H1 (cell line): ENCODE measurements around the gene ZIC5. TPM values are rescaled to one million over a fixed set of nuclear protein-coding genes. Genes with fewer than 3 reads are reported as not detected.
A peak's percentile ranks its signal among the peaks of the same experiment; 100 is the strongest.

Experiments used
- CTCF ChIA-PET: fragments of 300-600 bp; sonication (Branson Sonifier 250); formaldehyde crosslinking; loops from one replicate; lab custom pipeline; 2021; ENCODE audit not compliant: partially characterized antibody; lab: Charles Lee
- POLR2A ChIA-PET: fragments of 300-600 bp; sonication (Branson Sonifier 250); formaldehyde crosslinking; loops from one replicate; lab custom pipeline; 2021; ENCODE audit warnings: inconsistent platforms; ENCODE audit not compliant: partially characterized antibody; lab: Charles Lee
- DNase-seq, 2 experiments: peaks; one replicate each; pipeline versions ENCODE4 v3.0.0 to v3.0.0-alpha.2; 2010 to 2022; ENCODE audit warnings: low spot score in 2 of 2, low read depth in 1 of 2, mixed read lengths in 1 of 2
- FAIRE-seq: peaks from 2 replicates; lab custom pipeline; 2011; peaks lifted over from hg19 to GRCh38; lab: Jason Lieb, UNC
- H2AFZ ChIP-seq: 2 replicates; pipeline ENCODE4 v1.8.1; 2012; ENCODE audit warnings: low read length, inconsistent platforms
- H2AK5ac ChIP-seq: 2 replicates; pipeline ENCODE4 v1.6.1; 2013; ENCODE audit warnings: low read depth, low read length
- H2BK120ac ChIP-seq: replicated peaks from 2 replicates; pipeline ENCODE3; 2013; ENCODE audit warnings: low read depth, low read length, inconsistent platforms
- H2BK12ac ChIP-seq: 2 replicates; pipeline ENCODE4 v1.6.1; 2013; ENCODE audit warnings: low read depth, low read length
- H2BK15ac ChIP-seq: 2 replicates; pipeline ENCODE4 v1.6.1; 2013; ENCODE audit warnings: low read length
- H2BK20ac ChIP-seq: 2 replicates; pipeline ENCODE4 v1.6.1; 2013; ENCODE audit warnings: low read length
- H2BK5ac ChIP-seq: 2 replicates; pipeline ENCODE4 v1.6.1; 2013; ENCODE audit warnings: low read depth, low read length
- H3K14ac ChIP-seq: 2 replicates; pipeline ENCODE4 v1.6.1; 2013; ENCODE audit warnings: inconsistent platforms; ENCODE audit not compliant: insufficient read length
- H3K18ac ChIP-seq: 2 replicates; pipeline ENCODE4 v1.6.1; 2013; ENCODE audit warnings: low read length; ENCODE audit errors: extremely low read depth
- H3K23ac ChIP-seq: 2 replicates; pipeline ENCODE4 v1.6.1; 2013; ENCODE audit warnings: inconsistent platforms; ENCODE audit not compliant: insufficient read length
- H3K23me2 ChIP-seq: 2 replicates; pipeline ENCODE4 v1.6.1; 2013; ENCODE audit warnings: low read depth, low read length
- H3K27ac ChIP-seq: 2 replicates; pipeline ENCODE4 v1.6.1; 2011; ENCODE audit warnings: low read depth, low read length, inconsistent platforms
- H3K27me3 ChIP-seq, 4 experiments: replicated peaks in 1 of 4; 1 replicate in 1 of 4; 2 replicates in 3 of 4; pipeline versions ENCODE4 v1.6.1 to v1.8.1; 2011 to 2013; ENCODE audit warnings: low read length in 3 of 4, mild to moderate bottlenecking in 3 of 4, inconsistent platforms in 2 of 4, mixed read lengths in 2 of 4, moderate library complexity in 1 of 4; ENCODE audit not compliant: control insufficient read depth in 3 of 4, insufficient read depth in 3 of 4; ENCODE audit errors: extremely low read depth in 1 of 4
- H3K36me3 ChIP-seq, 4 experiments: 2 replicates each; pipeline versions ENCODE4 v1.6.1 to v1.8.1; 2011 to 2013; ENCODE audit warnings: mild to moderate bottlenecking in 4 of 4, low read length in 3 of 4, moderate library complexity in 2 of 4, control low read depth in 1 of 4, inconsistent platforms in 1 of 4; ENCODE audit not compliant: insufficient read depth in 4 of 4, control insufficient read depth in 2 of 4
- H3K4ac ChIP-seq: replicated peaks from 2 replicates; pipeline ENCODE3; 2013; ENCODE audit warnings: low read length, low read depth, mixed read lengths, inconsistent platforms; ENCODE audit not compliant: insufficient read length
- H3K4me1 ChIP-seq, 4 experiments: replicated peaks in 1 of 4; 1 replicate in 1 of 4; 2 replicates in 3 of 4; pipeline versions ENCODE4 v1.6.1 to v1.8.1; 2011 to 2013; ENCODE audit warnings: low read length in 3 of 4, inconsistent platforms in 2 of 4, mixed read lengths in 1 of 4; ENCODE audit not compliant: insufficient read depth in 4 of 4, control insufficient read depth in 3 of 4
- H3K4me2 ChIP-seq, 2 experiments: 2 replicates each; pipeline versions ENCODE4 v1.6.1 to v1.8.1; 2011 to 2013; ENCODE audit warnings: low read depth in 2 of 2, low read length in 2 of 2, control low read depth in 1 of 2, inconsistent platforms in 1 of 2, mild to moderate bottlenecking in 1 of 2; ENCODE audit not compliant: insufficient read depth in 1 of 2
- H3K4me3 ChIP-seq, 4 experiments: fragments of 200-600, 300-600 bp in 1 of 4; sonication (generic), shearing (Covaris generic), sonication (Bioruptor Twin) in 1 of 4; 2 replicates each; pipeline versions ENCODE4 v1.5.1 to v1.8.1; 2011 to 2016; ENCODE audit warnings: low read length in 4 of 4, low read depth in 3 of 4, control low read depth in 2 of 4, inconsistent platforms in 2 of 4, mild to moderate bottlenecking in 2 of 4, mixed read lengths in 1 of 4, moderate library complexity in 1 of 4; ENCODE audit not compliant: insufficient read depth in 2 of 4; ENCODE audit errors: extremely low read depth in 1 of 4
- H3K56ac ChIP-seq: replicated peaks from 2 replicates; pipeline ENCODE3; 2013; ENCODE audit warnings: low read depth, mild to moderate bottlenecking, mixed read lengths, low read length, inconsistent platforms; ENCODE audit not compliant: insufficient read length
- H3K79me1 ChIP-seq: 2 replicates; pipeline ENCODE4 v1.6.1; 2013; ENCODE audit warnings: low read depth, low read length, control low read depth
- H3K79me2 ChIP-seq, 2 experiments: 2 replicates each; pipeline versions ENCODE4 v1.6.1 to v1.8.1; 2012 to 2013; ENCODE audit warnings: low read length in 2 of 2, mild to moderate bottlenecking in 2 of 2, inconsistent platforms in 1 of 2; ENCODE audit not compliant: insufficient read depth in 2 of 2, control insufficient read depth in 1 of 2
- H3K9ac ChIP-seq, 4 experiments: replicated peaks in 1 of 4; 1 replicate in 1 of 4; 2 replicates in 3 of 4; pipeline versions ENCODE4 v1.6.1 to v1.8.1; 2011 to 2013; ENCODE audit warnings: low read depth in 3 of 4, low read length in 3 of 4, control low read depth in 2 of 4, mild to moderate bottlenecking in 2 of 4, moderate library complexity in 2 of 4, inconsistent platforms in 1 of 4; ENCODE audit errors: extremely low read depth in 1 of 4
- H3K9me3 ChIP-seq, 2 experiments: 2 replicates each; pipeline versions ENCODE4 v1.6.1 to v1.8.1; 2012 to 2013; ENCODE audit warnings: mild to moderate bottlenecking in 2 of 2, moderate library complexity in 2 of 2, control low read depth in 1 of 2, inconsistent platforms in 1 of 2, low read depth in 1 of 2, low read length in 1 of 2, mixed read lengths in 1 of 2; ENCODE audit not compliant: insufficient read depth in 2 of 2
- H4K20me1 ChIP-seq, 2 experiments: replicated peaks in 1 of 2; 2 replicates each; pipeline versions ENCODE3 to v1.8.1; 2011 to 2013; ENCODE audit warnings: inconsistent platforms in 2 of 2, low read length in 2 of 2, mild to moderate bottlenecking in 1 of 2; ENCODE audit not compliant: insufficient read depth in 2 of 2, control insufficient read depth in 1 of 2
- H4K5ac ChIP-seq: 2 replicates; pipeline ENCODE4 v1.6.1; 2013; ENCODE audit warnings: low read length, low read depth, mixed read lengths, inconsistent platforms; ENCODE audit not compliant: insufficient read length
- H4K8ac ChIP-seq: 2 replicates; pipeline ENCODE4 v1.8.0; 2013; ENCODE audit warnings: mild to moderate bottlenecking, moderate library complexity, low read length, inconsistent platforms; ENCODE audit not compliant: insufficient read depth; ENCODE audit errors: extremely low read depth
- H4K91ac ChIP-seq: replicated peaks from 2 replicates; pipeline ENCODE3; 2013; ENCODE audit warnings: low read length, mixed read lengths, inconsistent platforms; ENCODE audit not compliant: insufficient read length
- CEBPB ChIP-seq: IDR thresholded peaks from 2 replicates; pipeline ENCODE4 v1.6.1; 2012; ENCODE audit warnings: low read depth, low read length
- TAF7 ChIP-seq: optimal IDR thresholded peaks from 2 replicates; pipeline ENCODE3; 2011; ENCODE audit warnings: low read depth, mild to moderate bottlenecking, inconsistent platforms, low read length, moderate library complexity, borderline replicate concordance
- WGBS, 2 experiments: shearing (Covaris generic) in 1 of 2; methylation state at CpG; one replicate each; pipeline versions ENCODE4 v1.1.6 to v1.1.7; 2013 to 2015; ENCODE audit warnings: low lambda C conversion rate in 2 of 2, mixed read lengths in 2 of 2, inconsistent platforms in 1 of 2, low coverage in 1 of 2, missing lambda C conversion rate in 1 of 2; ENCODE audit not compliant: insufficient replicate concordance in 2 of 2, insufficient coverage in 1 of 2, insufficient read length in 1 of 2; ENCODE audit errors: extremely low coverage in 1 of 2, missing lambda C conversion rate in 1 of 2; 5-methylcytosine and 5-hydroxymethylcytosine counted together
- polyA plus RNA-seq, 7 experiments: library from polyadenylated mRNA; depleted of rRNA in 3 of 7; stranded (reverse) in 5 of 7; unstranded in 2 of 7; fragments of >200 nt in 5 of 7; fragments of 200-250 nt in 2 of 7; gene quantifications; 1 replicate in 5 of 7; 2 replicates in 1 of 7; 4 replicates in 1 of 7; pipeline versions ENCODE4 v1.2.1 to v1.2.3, GENCODE V29; 2011 to 2013; ENCODE audit warnings: missing spikeins in 2 of 7, mixed read lengths in 2 of 7
- total RNA-seq: library from RNA; stranded (reverse); fragmentation: NEBNext Ultra II Directional; extraction: Animal tissue kit (Norgen Biotek cat#: 25700); gene quantifications from 2 replicates; pipeline ENCODE4 v1.2.1, GENCODE V29; 2021

The ZIC5 gene
- total and polyA plus RNA-seq, 2 of the 8 experiments (the other 6 are each of a cell fraction or from before 2014, with no cell fraction given): 14.2 to 52.7 TPM

DNA sequence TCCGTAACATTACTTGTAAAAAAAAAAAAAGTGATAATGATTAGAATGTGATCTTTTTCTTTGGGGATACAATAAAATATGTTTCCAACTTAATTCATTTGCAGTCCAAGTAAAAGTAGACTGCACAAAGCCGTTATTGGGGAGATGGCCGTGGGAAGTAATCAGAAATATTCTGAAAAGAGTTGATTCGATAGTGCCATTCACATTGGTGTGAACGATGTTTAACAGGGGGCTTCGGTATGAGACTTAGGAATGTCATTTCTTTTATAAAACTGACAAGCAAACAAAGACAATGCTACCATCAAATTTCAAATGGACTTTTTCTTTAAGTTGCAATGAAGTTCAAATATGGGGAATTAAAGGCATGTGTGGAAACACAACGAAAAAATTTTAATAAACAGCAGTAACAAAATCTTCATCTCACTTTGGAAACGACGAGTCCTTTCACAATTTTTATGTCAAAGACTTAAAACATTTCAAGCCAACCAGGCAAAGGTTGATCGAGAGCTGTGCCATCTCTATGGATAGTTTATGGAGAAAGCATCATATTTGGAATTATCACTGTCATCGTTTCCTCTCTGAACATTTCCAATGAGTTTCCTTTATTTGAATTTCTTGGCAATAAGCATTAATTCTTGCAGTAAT is 1.7 kb upstream of the ZIC5 start:
- no peaks in the 10 kb centered on the region for H3K79me1 ChIP-seq
- H3K36me3 ChIP-seq: peaks cover 0 to 17% (median 8%) of the 10 kb centered on the region in 4 experiments; a peak in 5 of 8 replicates
- H3K4ac ChIP-seq: peak overlapping the region; percentile 66
- TF ChIP-seq TAF7 (no peak), CEBPB (no peak)
- ChIA-PET POLR2A (interaction anchor here (1.1 to 3.5 kb wide), 9 partner anchors 11 to 286 kb away, joined by 3 to 39 read pairs (median 7); no protein-coding TSS in a partner anchor), CTCF (interaction anchor here (0.7 to 3.3 kb wide), 6 partner anchors 15 to 623 kb away, joined by 3 to 12 read pairs (median 6); no protein-coding TSS in a partner anchor)
- peak overlapping the region; percentile 96 for H2BK120ac ChIP-seq
- no peak overlapping the region for H2BK20ac ChIP-seq
- H4K20me1 ChIP-seq: peaks cover 5 to 7% of the 10 kb centered on the region in 2 experiments
- H2BK5ac ChIP-seq: no peak overlapping the region; the same call in 1 of the 2 replicates
- no peaks in the 10 kb centered on the region for H3K9me3 ChIP-seq
- H3K27ac ChIP-seq: no peak overlapping the region
- H2AFZ ChIP-seq: no peak overlapping the region
- H3K79me2 ChIP-seq: peaks cover 8 to 37% of the 10 kb centered on the region in 2 experiments
- H4K91ac ChIP-seq: no peak overlapping the region
- peaks cover 0 to 36% (median 27%) of the 10 kb centered on the region in 4 experiments; a peak in 6 of 7 replicates for H3K4me1 ChIP-seq
- no peak overlapping the region for H2AK5ac ChIP-seq
- no peak overlapping the region for H4K5ac ChIP-seq
- no peak overlapping the region for H4K8ac ChIP-seq
- H2BK12ac ChIP-seq: no peak overlapping the region
- H3K27me3 ChIP-seq: peaks cover 0 to 16% (median 4%) of the 10 kb centered on the region in 4 experiments; a peak in 4 of 7 replicates
- peak overlapping the region; percentile 81 to 82 for H3K4me2 ChIP-seq
- H3K18ac ChIP-seq: no peak overlapping the region
- H3K56ac ChIP-seq: no peak overlapping the region
- H3K23me2 ChIP-seq: peaks cover 20% of the 10 kb centered on the region
- no peak overlapping the region for H2BK15ac ChIP-seq
- WGBS, 2 experiments: 23% methylated on average over 11 of the region's 11 CpGs; no CpG with 5 or more reads in 1 of the 2 experiments
- peak overlapping the region in 2 of 4 experiments; percentile 13 to 79; a peak in 4 of 8 replicates for H3K4me3 ChIP-seq
- no peak overlapping the region for H3K23ac ChIP-seq
- no peak for FAIRE-seq
- H3K14ac ChIP-seq: no peak overlapping the region
- H3K9ac ChIP-seq: no peak overlapping the region
- DNase-seq: peak in 1 of 2 experiments; percentile 11
